ENCODE results near the gene OXT.

Gene OXT

GRCh38 chr20:3119044-3119443 is 47.6 kb downstream of the OXT start:
- H4K20me1 ChIP-seq (ENCODE audit: insufficient read depth, low read length, poor library complexity, severe bottlenecking): no peaks in the 10 kb centered on the region
- H3K9me2 ChIP-seq (replicated peaks; ENCODE audit: low read depth, low read length): no peaks in the 10 kb centered on the region
- peaks cover 9% of the 10 kb centered on the region for H3K4me1 ChIP-seq (ENCODE audit: insufficient read depth, low read length, poor library complexity, severe bottlenecking)
- no peak overlapping the region for H3K4me3 ChIP-seq (ENCODE audit: low read length, poor library complexity, severe bottlenecking)
- peaks cover 22% of the 10 kb centered on the region; the same call in 1 of the 2 replicates for H3K36me3 ChIP-seq (ENCODE audit: insufficient read depth, low read length)
- no peak overlapping the region for H3K4me2 ChIP-seq (ENCODE audit: low read depth, low read length, poor library complexity, severe bottlenecking)
- TF ChIP-seq CTCF (conservative IDR thresholded peaks at IDR 0.05; ENCODE audit: low read length) (no peak), EZH2phosphoT487 (IDR thresholded peaks at IDR 0.05; ENCODE audit: borderline replicate concordance) (no peak)
- H3K9me3 ChIP-seq (ENCODE audit: insufficient read depth, low read depth, low read length): no peaks in the 10 kb centered on the region
- H3F3A ChIP-seq (ENCODE audit: low read depth): no peaks in the 10 kb centered on the region
- no peaks in the 10 kb centered on the region for H3K27me3 ChIP-seq (ENCODE audit: insufficient read depth, low read length, poor library complexity, severe bottlenecking)
- no peaks in the 10 kb centered on the region for H3K79me2 ChIP-seq (ENCODE audit: insufficient read depth, low read length)
- no peak overlapping the region for H3K9ac ChIP-seq (ENCODE audit: low read depth, low read length, poor library complexity, severe bottlenecking)
- no peak overlapping the region for H2AFZ ChIP-seq (ENCODE audit: low read length)

- no peak overlapping the region for H3K9ac ChIP-seq (ENCODE audit: low read depth, low read length, poor library complexity, severe bottlenecking)
- no peaks in the 10 kb centered on the region for H3K9me3 ChIP-seq (ENCODE audit: insufficient read depth, low read depth, low read length)
- no peak overlapping the region for H3K4me2 ChIP-seq (ENCODE audit: low read depth, low read length, poor library complexity, severe bottlenecking)
- peaks cover 6% of the 10 kb centered on the region for H3K4me1 ChIP-seq (ENCODE audit: insufficient read depth, low read length, poor library complexity, severe bottlenecking)
- no peak overlapping the region for H2AFZ ChIP-seq (ENCODE audit: low read length)
- peaks cover 22% of the 10 kb centered on the region; the same call in 1 of the 2 replicates for H3K36me3 ChIP-seq (ENCODE audit: insufficient read depth, low read length)
- H3K9me2 ChIP-seq (replicated peaks; ENCODE audit: low read depth, low read length): no peaks in the 10 kb centered on the region
- no peak overlapping the region for H3K4me3 ChIP-seq (ENCODE audit: low read length, poor library complexity, severe bottlenecking)
- no peaks in the 10 kb centered on the region for H4K20me1 ChIP-seq (ENCODE audit: insufficient read depth, low read length, poor library complexity, severe bottlenecking)
- no peak for TF ChIP-seq CTCF (conservative IDR thresholded peaks at IDR 0.05; ENCODE audit: low read length)
- H3K79me2 ChIP-seq (ENCODE audit: insufficient read depth, low read length): no peaks in the 10 kb centered on the region
- no peaks in the 10 kb centered on the region for H3K27me3 ChIP-seq (ENCODE audit: insufficient read depth, low read length, poor library complexity, severe bottlenecking)
- no peaks in the 10 kb centered on the region for H3F3A ChIP-seq (ENCODE audit: low read depth)
Observed at GRCh38 chr20:3121271-3121911, 50.0 kb downstream of the OXT start.

All from Loucy (cell line).